ENCODE results near the gene TMPRSS13. TPM values are rescaled to one million over a fixed set of nuclear protein-coding genes. Genes with fewer than 3 reads are reported as not detected.

The TMPRSS13 gene
- total RNA-seq, 3 donors from 2014 or later (not counting 1 experiment from before 2014, with no cell fraction given), result 1.6 to 1.8 (median 1.8) TPM

GRCh38 chr11:117878939-117879475 is 50.2 kb downstream of the TMPRSS13 start:
- WGBS (ENCODE audit: insufficient coverage), result 91% methylated on average over 3 of the region's 3 CpGs
- Mint-ChIP-seq H3K27me3 (ENCODE audit: low read depth in 2 of 2) (peaks cover 57 to 69% of the 10 kb centered on the region in 2 donors), H3K4me1 (peaks cover 15 to 26% of the 10 kb centered on the region in 2 donors), H3K9me3 (no peaks in the 10 kb centered on the region), H3K36me3 (no peaks in the 10 kb centered on the region), H3K27ac (no peak overlapping the region), H3K4me3 (no peak overlapping the region)
- H3K4me1 ChIP-seq (ENCODE audit: control insufficient read depth, insufficient read depth, low read length), result peaks cover 27% of the 10 kb centered on the region
- H3K27ac ChIP-seq (ENCODE audit: low read length), result no peak overlapping the region
- H3K27me3 ChIP-seq (ENCODE audit: control insufficient read depth, insufficient read depth, low read length), result peaks cover 29% of the 10 kb centered on the region
- H3K36me3 ChIP-seq (ENCODE audit: control insufficient read depth, insufficient read depth, low read length), result no peaks in the 10 kb centered on the region
- intact Hi-C loops (cut with micrococcal nuclease), result no loop called here
- ATAC-seq (no peak), DNase-seq (no peak)
- no peaks in the 10 kb centered on the region for H3K9me3 ChIP-seq (ENCODE audit: control insufficient read depth, insufficient read depth, low read length)
- no peak for TF ChIP-seq CTCF (IDR thresholded peaks at IDR 0.05)
- no peak overlapping the region for H3K4me3 ChIP-seq (ENCODE audit: low read length)

GRCh38 chr11:117878314-117878938 is 50.8 kb downstream of the TMPRSS13 start:
- H3K9me3 Mint-ChIP-seq, result no peaks in the 10 kb centered on the region
- peaks cover 31% of the 10 kb centered on the region for H3K4me1 ChIP-seq (ENCODE audit: control insufficient read depth, insufficient read depth, low read length)
- intact Hi-C loops (cut with micrococcal nuclease), result no loop called here
- H3K27ac Mint-ChIP-seq, result no peak overlapping the region
- H3K36me3 ChIP-seq (ENCODE audit: control insufficient read depth, insufficient read depth, low read length), result no peaks in the 10 kb centered on the region
- H3K27ac ChIP-seq (ENCODE audit: low read length), result no peak overlapping the region
- no peak for TF ChIP-seq CTCF (IDR thresholded peaks at IDR 0.05)
- DNase-seq (no peak), ATAC-seq (no peak)
- no peak overlapping the region for H3K4me3 ChIP-seq (ENCODE audit: low read length)
- H3K4me1 Mint-ChIP-seq, result peaks cover 15 to 31% of the 10 kb centered on the region in 2 donors
- H3K36me3 Mint-ChIP-seq, result no peaks in the 10 kb centered on the region
- no peaks in the 10 kb centered on the region for H3K9me3 ChIP-seq (ENCODE audit: control insufficient read depth, insufficient read depth, low read length)
- peak overlapping the region; percentile 3 for H3K4me3 Mint-ChIP-seq
- H3K27me3 ChIP-seq (ENCODE audit: control insufficient read depth, insufficient read depth, low read length), result peaks cover 32% of the 10 kb centered on the region
- peaks cover 63 to 75% of the 10 kb centered on the region in 2 donors for H3K27me3 Mint-ChIP-seq (ENCODE audit: low read depth in 2 of 2)
- WGBS (ENCODE audit: insufficient coverage), result 94% methylated on average over 5 of the region's 6 CpGs

- no peak for DNase-seq
- Mint-ChIP-seq H3K36me3 (no peaks in the 10 kb centered on the region), H3K4me3 (peak overlapping the region; percentile 11), H3K27me3 (ENCODE audit: low read depth in 2 of 2) (peaks cover 64 to 87% of the 10 kb centered on the region in 2 donors), H3K27ac (no peak overlapping the region), H3K4me1 (peaks cover 15 to 36% of the 10 kb centered on the region in 2 donors), H3K9me3 (no peaks in the 10 kb centered on the region)
- Histone ChIP-seq H3K36me3 (ENCODE audit: control insufficient read depth, insufficient read depth, low read length) (no peaks in the 10 kb centered on the region), H3K9me3 (ENCODE audit: control insufficient read depth, insufficient read depth, low read length) (no peaks in the 10 kb centered on the region), H3K27me3 (ENCODE audit: control insufficient read depth, insufficient read depth, low read length) (peaks cover 35% of the 10 kb centered on the region), H3K27ac (ENCODE audit: low read length) (no peak overlapping the region), H3K4me1 (ENCODE audit: control insufficient read depth, insufficient read depth, low read length) (peaks cover 40% of the 10 kb centered on the region), H3K4me3 (ENCODE audit: low read length) (no peak overlapping the region)
- no peak for ATAC-seq
- intact Hi-C loops (cut with micrococcal nuclease), result no loop called here
- TF ChIP-seq CTCF (IDR thresholded peaks at IDR 0.05), result no peak
- WGBS (ENCODE audit: insufficient coverage), result 70% methylated on average over 12 of the region's 12 CpGs
Observed at GRCh38 chr11:117877120-117877784, 52.0 kb downstream of the TMPRSS13 start.

All from natural killer cell (primary cell).